HepG2 (cell line): ENCODE results near the gene POLR1D. TPM values are rescaled to one million over a fixed set of nuclear protein-coding genes. Genes with fewer than 3 reads are reported as not detected.

Experiments used
- CREB1 ChIP-seq, 2 experiments: fragments of 450-650 bp in 1 of 2; IDR thresholded peaks; 2 replicates each; pipeline ENCODE4 v1.6.1; 2016 to 2017; ENCODE audit warnings: control low read depth in 1 of 2, mild to moderate bottlenecking in 1 of 2, missing compliant biosample characterization in 1 of 2, missing genetic modification characterization in 1 of 2
- FOSL2 ChIP-seq: sonication (generic); formaldehyde crosslinking; IDR thresholded peaks from 2 replicates; pipeline ENCODE4 v1.4.0; 2020; ENCODE audit warnings: missing genetic modification reagents
- GTF3A ChIP-seq: sonication (generic); formaldehyde crosslinking; conservative IDR thresholded peaks from 2 replicates; pipeline ENCODE4 v1.4.0; 2020; ENCODE audit warnings: mild to moderate bottlenecking, missing genetic modification reagents
- HDAC2 ChIP-seq: sonication (generic); formaldehyde crosslinking; IDR thresholded peaks from 2 replicates; pipeline ENCODE4 v1.4.0; 2020; ENCODE audit warnings: missing genetic modification reagents
- HIC2 ChIP-seq: sonication (generic); formaldehyde crosslinking; IDR thresholded peaks from 2 replicates; pipeline ENCODE4 v1.9.0; 2022; ENCODE audit warnings: low read depth, missing genetic modification reagents
- KAT2B ChIP-seq: fragments of 150-350 bp; IDR thresholded peaks from 2 replicates; pipeline ENCODE4 v1.6.1; 2014; ENCODE audit warnings: low read depth, low read length, borderline replicate concordance
- MEF2D ChIP-seq: sonication (generic); formaldehyde crosslinking; IDR thresholded peaks from 2 replicates; pipeline ENCODE4 v1.5.1; 2020; ENCODE audit warnings: mild to moderate bottlenecking, missing genetic modification reagents
- MLLT10 ChIP-seq: sonication (generic); formaldehyde crosslinking; IDR thresholded peaks from 2 replicates; pipeline ENCODE4 v1.4.0; 2020; ENCODE audit warnings: missing genetic modification reagents
- PPARG ChIP-seq: conservative IDR thresholded peaks from 2 replicates; pipeline ENCODE4 v1.6.1; 2016; ENCODE audit warnings: missing biosample characterization, missing genetic modification reagents
- RBM39 ChIP-seq: fragments of 200-400 bp; formaldehyde crosslinking; IDR thresholded peaks from one replicate; pipeline ENCODE4 v1.6.1; 2018; ENCODE audit warnings: antibody characterized with exemption, mild to moderate bottlenecking, low read depth, low read length; ENCODE audit not compliant: poor library complexity, severe bottlenecking
- RFX1 ChIP-seq: fragments of 450-650 bp; IDR thresholded peaks from 2 replicates; pipeline ENCODE4 v1.6.1; 2017
- SIN3A ChIP-seq: IDR thresholded peaks from 2 replicates; pipeline ENCODE4 v1.6.1; 2011; ENCODE audit warnings: low read depth, mild to moderate bottlenecking, control low read depth, low read length, borderline replicate concordance
- SNAI1 ChIP-seq: sonication (generic); formaldehyde crosslinking; IDR thresholded peaks from 2 replicates; pipeline ENCODE4 v1.5.0; 2020; ENCODE audit warnings: mild to moderate bottlenecking, missing genetic modification reagents, borderline replicate concordance
- TBX2 ChIP-seq: sonication (generic); formaldehyde crosslinking; IDR thresholded peaks from 2 replicates; pipeline ENCODE4 v1.5.0; 2020; ENCODE audit warnings: missing genetic modification reagents, mild to moderate bottlenecking, borderline replicate concordance
- TOPORS ChIP-seq: sonication (generic); formaldehyde crosslinking; IDR thresholded peaks from 2 replicates; pipeline ENCODE4 v1.8.0; 2023; ENCODE audit warnings: mild to moderate bottlenecking, missing genetic modification reagents
- ZIK1 ChIP-seq: sonication (generic); formaldehyde crosslinking; IDR thresholded peaks from 2 replicates; pipeline ENCODE4 v1.5.0; 2020; ENCODE audit warnings: mild to moderate bottlenecking, low read depth, missing genetic modification reagents, borderline replicate concordance
- ZMAT5 ChIP-seq: sonication (generic); formaldehyde crosslinking; IDR thresholded peaks from 2 replicates; pipeline ENCODE4 v1.5.0; 2020; ENCODE audit warnings: mild to moderate bottlenecking, low read depth, missing genetic modification reagents, borderline replicate concordance
- ZNF10 ChIP-seq: sonication (generic); formaldehyde crosslinking; IDR thresholded peaks from 2 replicates; pipeline ENCODE4 v1.4.0; 2020; ENCODE audit warnings: mild to moderate bottlenecking, low read depth, missing genetic modification reagents, borderline replicate concordance
- ZNF556 ChIP-seq: sonication (generic); formaldehyde crosslinking; IDR thresholded peaks from 2 replicates; pipeline ENCODE4 v1.4.0; 2020; ENCODE audit warnings: mild to moderate bottlenecking, missing genetic modification reagents, borderline replicate concordance
- polyA plus RNA-seq, 8 experiments: library from polyadenylated mRNA; depleted of rRNA in 3 of 8; stranded (reverse) in 7 of 8; unstranded in 1 of 8; fragments of >200 nt; fragmentation: Illumina TruSeq in 4 of 8; extraction: Trizol in 4 of 8; gene quantifications; 2 replicates each; pipeline versions ENCODE4 v1.2.1 to v1.2.3, GENCODE V29; 2011 to 2016; ENCODE audit warnings: low read depth in 4 of 8, missing spikeins in 1 of 8, mixed read lengths in 1 of 8; ENCODE audit not compliant: insufficient read depth in 1 of 8
- total RNA-seq, 5 experiments: library from RNA; depleted of rRNA; stranded (reverse); fragments of >200 nt; fragmentation: Illumina TruSeq; extraction: Trizol; gene quantifications; 2 replicates each; pipeline ENCODE4 v1.2.3, GENCODE V29; 2016; ENCODE audit warnings: low read depth in 1 of 5
- TF ChIP-seq, protein P1 (sequence below): sonication (generic); IDR thresholded peaks from 2 replicates; pipeline ENCODE4 v1.6.1; 2016; ENCODE audit warnings: low read depth, borderline replicate concordance
- TF ChIP-seq, protein P2 (sequence below): sonication (generic); formaldehyde crosslinking; IDR thresholded peaks from 2 replicates; pipeline ENCODE4 v1.5.0; 2020; ENCODE audit warnings: missing genetic modification reagents
- TF ChIP-seq, protein P3 (sequence below): IDR thresholded peaks from 2 replicates; pipeline ENCODE4 v1.6.1; 2016; ENCODE audit warnings: low read depth, control low read depth

Gene POLR1D
- total and polyA plus RNA-seq, 2 of the 13 experiments (the other 11 are each of a cell fraction or from before 2014, with no cell fraction given): 183 to 490 TPM

DNA sequence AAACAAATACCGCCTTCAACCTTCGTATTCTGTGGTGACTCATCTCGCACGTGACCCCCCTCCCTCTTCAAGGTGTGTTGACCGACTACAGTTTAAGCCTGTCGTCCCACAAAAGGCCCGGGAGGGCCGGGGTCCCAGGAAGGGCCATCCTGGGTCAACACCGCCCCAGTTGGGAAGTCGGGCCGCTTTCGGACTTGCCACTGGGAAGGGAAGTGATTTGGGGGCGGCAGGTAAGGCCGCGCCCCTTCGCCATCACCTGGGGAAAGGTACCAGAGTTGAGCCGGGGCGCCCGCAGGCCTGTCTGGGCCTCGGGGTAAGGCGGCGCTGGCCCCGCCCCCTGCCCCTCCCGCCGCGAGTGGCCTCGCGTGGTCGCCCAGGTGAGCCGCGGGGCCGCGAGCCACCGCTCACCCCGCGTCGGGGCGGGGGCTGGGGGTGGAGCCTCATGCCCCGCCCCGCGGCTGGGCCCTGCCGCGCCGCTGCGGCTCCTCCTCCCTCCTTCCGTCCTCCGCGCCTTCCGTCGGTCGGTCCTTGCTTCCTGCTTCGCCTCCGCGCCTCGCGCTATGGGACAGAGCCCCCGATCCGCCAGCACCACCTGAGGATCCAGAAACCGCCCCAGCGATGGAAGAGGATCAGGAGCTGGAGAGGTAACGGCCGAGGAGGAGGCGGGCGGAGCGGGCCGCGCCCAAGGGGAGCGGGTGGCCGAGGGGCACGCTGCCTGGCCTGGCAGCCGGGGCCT is at the start of gene POLR1D (continued):
- TF ChIP-seq, protein P1, sequence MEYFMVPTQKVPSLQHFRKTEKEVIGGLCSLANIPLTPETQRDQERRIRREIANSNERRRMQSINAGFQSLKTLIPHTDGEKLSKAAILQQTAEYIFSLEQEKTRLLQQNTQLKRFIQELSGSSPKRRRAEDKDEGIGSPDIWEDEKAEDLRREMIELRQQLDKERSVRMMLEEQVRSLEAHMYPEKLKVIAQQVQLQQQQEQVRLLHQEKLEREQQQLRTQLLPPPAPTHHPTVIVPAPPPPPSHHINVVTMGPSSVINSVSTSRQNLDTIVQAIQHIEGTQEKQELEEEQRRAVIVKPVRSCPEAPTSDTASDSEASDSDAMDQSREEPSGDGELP: peak; percentile 9; the same call in 1 of the 2 replicates
- TF ChIP-seq ZIK1 (peak; percentile 83; the same call in 1 of the 2 replicates), GTF3A (no peak), RBM39 (no peak), MLLT10 (CRISPR knock-in tag) (no peak), MEF2D (no peak), RFX1 (no peak), HIC2 (CRISPR knock-in tag) (no peak), PPARG (CRISPR knock-in tag) (no peak), TOPORS (CRISPR knock-in tag) (no peak), FOSL2 (CRISPR knock-in tag) (peak; percentile 94), ZMAT5 (CRISPR knock-in tag) (0 out of 2 replicates have a peak, but pooled peaks have one; percentile 56), SIN3A (peak; percentile 35; the same call in 1 of the 2 replicates), SNAI1 (0 out of 2 replicates have a peak, but pooled peaks have one; percentile 47), CREB1 (IDR thresholded peaks at IDR 0.05) (no peak), CREB1 (CRISPR knock-in tag; IDR thresholded peaks at IDR 0.05) (no peak), TBX2 (CRISPR knock-in tag) (peak; percentile 53; the same call in 1 of the 2 replicates), ZNF556 (CRISPR knock-in tag) (peak; percentile 60; the same call in 1 of the 2 replicates), HDAC2 (CRISPR knock-in tag) (no peak), ZNF10 (CRISPR knock-in tag) (no peak), KAT2B (no peak)
- TF ChIP-seq, protein P2, sequence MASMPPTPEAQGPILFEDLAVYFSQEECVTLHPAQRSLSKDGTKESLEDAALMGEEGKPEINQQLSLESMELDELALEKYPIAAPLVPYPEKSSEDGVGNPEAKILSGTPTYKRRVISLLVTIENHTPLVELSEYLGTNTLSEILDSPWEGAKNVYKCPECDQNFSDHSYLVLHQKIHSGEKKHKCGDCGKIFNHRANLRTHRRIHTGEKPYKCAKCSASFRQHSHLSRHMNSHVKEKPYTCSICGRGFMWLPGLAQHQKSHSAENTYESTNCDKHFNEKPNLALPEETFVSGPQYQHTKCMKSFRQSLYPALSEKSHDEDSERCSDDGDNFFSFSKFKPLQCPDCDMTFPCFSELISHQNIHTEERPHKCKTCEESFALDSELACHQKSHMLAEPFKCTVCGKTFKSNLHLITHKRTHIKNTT: no peak
- TF ChIP-seq, protein P3, sequence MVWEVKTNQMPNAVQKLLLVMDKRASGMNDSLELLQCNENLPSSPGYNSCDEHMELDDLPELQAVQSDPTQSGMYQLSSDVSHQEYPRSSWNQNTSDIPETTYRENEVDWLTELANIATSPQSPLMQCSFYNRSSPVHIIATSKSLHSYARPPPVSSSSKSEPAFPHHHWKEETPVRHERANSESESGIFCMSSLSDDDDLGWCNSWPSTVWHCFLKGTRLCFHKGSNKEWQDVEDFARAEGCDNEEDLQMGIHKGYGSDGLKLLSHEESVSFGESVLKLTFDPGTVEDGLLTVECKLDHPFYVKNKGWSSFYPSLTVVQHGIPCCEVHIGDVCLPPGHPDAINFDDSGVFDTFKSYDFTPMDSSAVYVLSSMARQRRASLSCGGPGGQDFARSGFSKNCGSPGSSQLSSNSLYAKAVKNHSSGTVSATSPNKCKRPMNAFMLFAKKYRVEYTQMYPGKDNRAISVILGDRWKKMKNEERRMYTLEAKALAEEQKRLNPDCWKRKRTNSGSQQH (CRISPR knock-in tag): no peak
